Activated CD4-positive, alpha-beta T cell treated with anti-CD3 and anti-CD28 coated beads, Interleukin-2, amount 10 ng/mL, durations not matched to agents 7 days and 5 days (primary cell): ENCODE data around the gene XKR8. TPM values are rescaled to one million over a fixed set of nuclear protein-coding genes. Genes with fewer than 3 reads are reported as not detected.
A peak's percentile ranks its signal among the peaks of the same experiment; 100 is the strongest.

Source experiments
- CTCF ChIA-PET: fragments of 350-600 bp; sonication (Branson Sonifier 250); formaldehyde crosslinking; loops from one replicate; lab custom pipeline; 2021; ENCODE audit warnings: antibody characterized with exemption; lab: Charles Lee
- POLR2A ChIA-PET: fragments of 350-600 bp; sonication (Branson Sonifier 250); formaldehyde crosslinking; loops from one replicate; lab custom pipeline; 2021; ENCODE audit warnings: antibody characterized with exemption; lab: Charles Lee
- DNase-seq: peaks from one replicate; pipeline ENCODE4 v3.0.0-alpha.2; 2020
- H3K27ac Mint-ChIP-seq: one replicate; pipeline ENCODE4 v1.8.0; 2021; ENCODE audit warnings: mild to moderate bottlenecking, moderate library complexity, mixed read lengths
- H3K27me3 Mint-ChIP-seq: one replicate; pipeline ENCODE4 v1.8.0; 2021; ENCODE audit warnings: mixed read lengths
- H3K36me3 Mint-ChIP-seq: one replicate; pipeline ENCODE4 v1.8.0; 2021; ENCODE audit warnings: low read depth, mixed read lengths
- H3K4me1 Mint-ChIP-seq: one replicate; pipeline ENCODE4 v1.8.0; 2021; ENCODE audit warnings: mixed read lengths
- H3K4me3 Mint-ChIP-seq: one replicate; pipeline ENCODE4 v1.8.0; 2021; ENCODE audit warnings: mild to moderate bottlenecking, moderate library complexity, mixed read lengths
- H3K9me3 Mint-ChIP-seq: one replicate; pipeline ENCODE4 v1.8.0; 2021; ENCODE audit warnings: mixed read lengths
- total RNA-seq, 2 experiments: library from RNA; stranded (reverse); gene quantifications; one replicate each; pipeline ENCODE4 v1.2.3, GENCODE V29; 2021

XKR8 gene
- total RNA-seq = 1 to 10 TPM; 7.6 to 7.8 TPM

GRCh38 chr1:27959792-27960603 lies at the start of gene XKR8:
XKR8 (plus strand) TSS chr1:27959973; CDS start chr1:27960070, 97 bp downstream.
- Mint-ChIP-seq H3K9me3 (no peaks in the 10 kb centered on the region), H3K27me3 (no peaks in the 10 kb centered on the region), H3K27ac (peak within 1 kb of the TSS; percentile 88), H3K36me3 (peaks cover 2% of the 10 kb centered on the region), H3K4me1 (peaks cover 32% of the 10 kb centered on the region), H3K4me3 (peak within 1 kb of the TSS; percentile 79)
- POLR2A ChIA-PET = no interaction called here
- CTCF ChIA-PET = interaction anchor here (0.9 to 2.6 kb wide), 10 partner anchors 8 to 87 kb away, joined by 3 to 15 read pairs (median 4); partner anchors contain the start of gene THEMIS2
- DNase-seq = peak; percentile 86

DNA sequence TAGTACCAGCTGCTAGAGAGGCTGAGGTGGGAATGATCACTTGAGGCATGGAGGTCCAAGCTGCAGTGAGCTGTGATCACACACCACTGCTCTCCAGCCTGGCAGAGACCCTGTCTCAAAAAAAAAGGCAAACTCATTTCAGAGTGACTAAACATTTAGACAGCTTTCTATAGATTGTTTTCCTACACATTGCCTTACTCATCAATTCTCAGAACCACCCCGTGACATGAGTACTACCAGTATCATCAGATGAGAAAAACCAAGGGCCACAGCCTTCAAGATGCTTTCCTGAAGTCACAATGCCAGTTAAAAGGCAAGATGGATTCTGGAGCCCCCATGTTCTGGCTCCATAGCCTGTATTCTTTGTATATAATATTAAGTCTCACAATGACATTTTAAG lies 47.3 kb upstream of the XKR8 start:
- ChIA-PET POLR2A (no interaction called here), CTCF (interaction anchor here (0.5 to 1.6 kb wide), 7 partner anchors 12 to 1616 kb away, joined by 3 to 5 read pairs (median 4); no protein-coding TSS in a partner anchor)
- no peak for DNase-seq
- Mint-ChIP-seq H3K27me3 (peaks cover under 1% of the 10 kb centered on the region), H3K27ac (peak overlapping the region; percentile 33), H3K9me3 (peaks cover 5% of the 10 kb centered on the region), H3K4me1 (peaks cover 26% of the 10 kb centered on the region), H3K4me3 (peak overlapping the region; percentile 32), H3K36me3 (peaks cover 35% of the 10 kb centered on the region)

- Mint-ChIP-seq H3K27me3 (peaks cover 15% of the 10 kb centered on the region), H3K4me3 (peak overlapping the region; percentile 99), H3K27ac (peak overlapping the region; percentile 99), H3K9me3 (peaks cover 5% of the 10 kb centered on the region), H3K36me3 (peaks cover 21% of the 10 kb centered on the region), H3K4me1 (peaks cover 24% of the 10 kb centered on the region)
- ChIA-PET CTCF (no interaction called here), POLR2A (no interaction called here)
- no peak for DNase-seq
Measured at GRCh38 chr1:27915082-27915575, 44.6 kb upstream of the XKR8 start.

DNA sequence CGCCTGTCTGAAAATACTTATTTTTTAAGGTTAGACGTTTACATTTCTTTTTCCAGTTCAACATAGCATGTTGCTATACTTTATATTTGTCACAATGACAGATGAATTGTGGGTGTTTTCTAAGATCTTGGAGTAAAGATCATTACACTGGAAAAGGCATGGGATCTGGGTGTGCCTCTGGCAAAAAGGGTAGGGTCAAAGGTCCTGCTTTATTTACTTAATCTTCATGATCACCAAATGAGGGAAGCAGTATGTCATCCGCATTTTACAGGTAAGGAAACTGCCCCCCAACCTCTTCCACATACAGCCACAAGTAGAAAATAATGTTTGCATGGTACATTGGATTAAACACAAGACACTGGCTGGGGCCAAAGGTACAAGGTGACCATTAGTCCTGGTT lies 37.5 kb upstream of the XKR8 start:
- H3K4me3 Mint-ChIP-seq = no peak overlapping the region
- H3K9me3 Mint-ChIP-seq = no peaks in the 10 kb centered on the region
- DNase-seq = no peak
- CTCF ChIA-PET = no interaction called here
- no peak overlapping the region for H3K27ac Mint-ChIP-seq
- POLR2A ChIA-PET = no interaction called here
- H3K4me1 Mint-ChIP-seq = no peaks in the 10 kb centered on the region
- H3K27me3 Mint-ChIP-seq = peaks cover 27% of the 10 kb centered on the region
- H3K36me3 Mint-ChIP-seq = no peaks in the 10 kb centered on the region

GRCh38 chr1:27928216-27928954 lies 31.4 kb upstream of the XKR8 start:
- DNase-seq = no peak
- Mint-ChIP-seq H3K27ac (no peak overlapping the region), H3K9me3 (peaks cover 3% of the 10 kb centered on the region), H3K4me3 (no peak overlapping the region), H3K4me1 (peaks cover 23% of the 10 kb centered on the region), H3K27me3 (peaks cover 9% of the 10 kb centered on the region), H3K36me3 (no peaks in the 10 kb centered on the region)
- ChIA-PET POLR2A (no interaction called here), CTCF (interaction anchor here (0.5 to 1.1 kb wide), 5 partner anchors 16 to 241 kb away, joined by 3 to 4 read pairs (median 3); no protein-coding TSS in a partner anchor)

DNA sequence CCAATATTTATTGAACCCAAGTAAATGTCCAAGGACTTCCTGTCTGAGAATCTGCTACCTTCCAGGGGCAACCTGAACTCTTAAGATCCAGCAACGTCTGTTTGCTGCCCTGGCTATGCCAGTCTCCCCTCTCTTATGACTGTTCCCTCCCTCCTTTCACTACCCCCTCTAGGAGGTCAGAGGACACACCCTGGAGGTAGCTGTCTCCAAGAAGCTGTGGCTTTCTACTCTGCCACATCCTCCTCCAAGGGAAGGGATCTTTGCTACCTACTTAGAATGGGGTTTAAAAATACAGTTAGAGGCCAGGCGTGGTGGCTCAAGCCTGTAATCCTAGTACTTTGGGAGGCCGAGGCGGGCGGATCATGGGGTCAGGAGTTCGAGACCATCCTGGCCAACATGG lies 28.6 kb upstream of the XKR8 start:
- CTCF ChIA-PET = interaction anchor here (0.6 to 1.9 kb wide), 6 partner anchors 10 to 45 kb away, joined by 3 to 6 read pairs (median 4); no protein-coding TSS in a partner anchor
- Mint-ChIP-seq H3K27ac (peak overlapping the region; percentile 42), H3K9me3 (peaks cover 3% of the 10 kb centered on the region), H3K36me3 (no peaks in the 10 kb centered on the region), H3K4me3 (peak overlapping the region; percentile 22), H3K4me1 (peaks cover 36% of the 10 kb centered on the region), H3K27me3 (peaks cover 13% of the 10 kb centered on the region)
- DNase-seq = no peak
- POLR2A ChIA-PET = no interaction called here

DNA sequence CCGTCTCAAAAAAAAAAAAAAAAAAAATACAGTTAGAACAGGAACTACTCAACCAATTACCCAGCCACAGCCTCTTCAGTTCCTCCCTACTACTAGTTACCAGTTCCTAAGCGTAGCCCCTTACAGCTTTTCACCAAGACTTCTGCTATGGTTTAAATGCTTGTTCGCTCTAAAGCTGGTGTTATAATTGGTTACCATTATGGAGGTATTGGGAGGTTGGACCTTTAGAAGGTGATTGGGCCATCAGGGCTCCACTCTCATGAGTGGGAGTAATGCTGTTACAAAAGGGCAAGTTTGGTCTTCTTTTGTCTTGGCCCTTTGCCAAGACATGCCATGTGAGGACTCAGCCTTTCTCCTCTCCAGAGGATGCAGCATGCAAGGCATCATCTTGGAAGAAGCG lies 28.0 kb upstream of the XKR8 start:
- H3K36me3 Mint-ChIP-seq = no peaks in the 10 kb centered on the region
- peaks cover 3% of the 10 kb centered on the region for H3K9me3 Mint-ChIP-seq
- CTCF ChIA-PET = interaction anchor here (0.6 to 1.4 kb wide), 5 partner anchors 9 to 264 kb away, joined by 3 to 6 read pairs (median 4); no protein-coding TSS in a partner anchor
- POLR2A ChIA-PET = no interaction called here
- H3K4me3 Mint-ChIP-seq = no peak overlapping the region
- no peak overlapping the region for H3K27ac Mint-ChIP-seq
- peaks cover 13% of the 10 kb centered on the region for H3K27me3 Mint-ChIP-seq
- DNase-seq = no peak
- H3K4me1 Mint-ChIP-seq = peaks cover 36% of the 10 kb centered on the region

DNA sequence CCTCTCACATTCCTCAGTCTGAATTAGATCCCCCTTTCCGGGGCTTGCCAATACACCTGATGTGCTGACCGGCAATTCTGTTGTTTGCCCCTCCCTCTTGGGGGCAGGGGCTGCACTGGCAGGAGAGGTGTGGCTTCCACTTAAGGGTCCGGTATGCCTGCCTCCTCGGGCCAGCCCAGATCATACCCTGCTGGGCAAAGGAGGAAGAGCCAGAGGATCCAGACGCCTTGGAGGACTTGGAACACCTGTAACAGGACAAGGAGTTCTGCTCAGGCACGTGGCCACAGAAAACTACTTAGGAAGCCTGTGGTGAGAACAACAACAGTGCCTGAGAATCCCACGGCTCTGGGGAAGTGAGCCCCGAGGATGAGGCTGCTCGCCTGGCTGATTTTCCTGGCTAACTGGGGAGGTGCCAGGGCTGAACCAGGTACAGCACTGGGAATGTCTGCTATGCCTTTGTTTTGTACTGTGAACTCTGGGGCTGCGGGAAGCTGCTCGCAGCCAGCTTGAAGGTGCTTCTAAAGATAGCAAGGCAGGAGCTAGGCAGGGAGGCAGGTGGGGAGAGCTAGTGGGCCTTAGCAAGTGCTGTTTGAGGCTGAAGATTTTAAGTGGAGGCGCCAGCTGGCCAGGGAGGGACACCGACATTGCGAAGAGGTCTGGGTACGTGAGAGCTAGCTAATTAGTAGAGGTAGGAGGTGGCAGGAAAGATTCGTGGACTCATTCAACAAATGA lies 24.8 kb upstream of the XKR8 start, which contains the start of gene SMPDL3B:
Gene SMPDL3B, plus strand, starts transcription at position 183 of the 732 bp plus-strand sequence. Its CDS starts 184 bp downstream, at position 367.
- Mint-ChIP-seq H3K4me3 (no peak within 1 kb of the TSS), H3K27ac (peak within 1 kb of the TSS; percentile 7), H3K9me3 (peaks cover 3% of the 10 kb centered on the region), H3K4me1 (peaks cover 49% of the 10 kb centered on the region), H3K36me3 (no peaks in the 10 kb centered on the region), H3K27me3 (peaks cover 13% of the 10 kb centered on the region)
- POLR2A ChIA-PET = no interaction called here
- DNase-seq = no peak
- CTCF ChIA-PET = interaction anchor here (1.6 kb wide), 1 partner anchor 10 kb away, joined by 4 read pairs; no protein-coding TSS in a partner anchor

GRCh38 chr1:27935721-27936120 lies 24.1 kb upstream of the XKR8 start:
- POLR2A ChIA-PET = no interaction called here
- Mint-ChIP-seq H3K4me1 (peaks cover 55% of the 10 kb centered on the region), H3K27ac (no peak overlapping the region), H3K4me3 (no peak overlapping the region), H3K27me3 (peaks cover 13% of the 10 kb centered on the region), H3K9me3 (peaks cover 3% of the 10 kb centered on the region), H3K36me3 (no peaks in the 10 kb centered on the region)
- no peak for DNase-seq
- CTCF ChIA-PET = interaction anchor here (1.6 to 1.9 kb wide), 2 partner anchors 9 to 11 kb away, joined by 4 to 5 read pairs; no protein-coding TSS in a partner anchor

- H3K27ac Mint-ChIP-seq = no peak overlapping the region
- no peak for DNase-seq
- H3K36me3 Mint-ChIP-seq = no peaks in the 10 kb centered on the region
- peaks cover 3% of the 10 kb centered on the region for H3K9me3 Mint-ChIP-seq
- peaks cover 13% of the 10 kb centered on the region for H3K27me3 Mint-ChIP-seq
- no peak overlapping the region for H3K4me3 Mint-ChIP-seq
- ChIA-PET CTCF (interaction anchor here (0.7 to 1.9 kb wide), 5 partner anchors 9 to 52 kb away, joined by 3 to 5 read pairs (median 4); partner anchors contain the start of gene XKR8), POLR2A (no interaction called here)
- H3K4me1 Mint-ChIP-seq = peaks cover 54% of the 10 kb centered on the region
Measured at GRCh38 chr1:27936370-27936769, 23.4 kb upstream of the XKR8 start.

DNA sequence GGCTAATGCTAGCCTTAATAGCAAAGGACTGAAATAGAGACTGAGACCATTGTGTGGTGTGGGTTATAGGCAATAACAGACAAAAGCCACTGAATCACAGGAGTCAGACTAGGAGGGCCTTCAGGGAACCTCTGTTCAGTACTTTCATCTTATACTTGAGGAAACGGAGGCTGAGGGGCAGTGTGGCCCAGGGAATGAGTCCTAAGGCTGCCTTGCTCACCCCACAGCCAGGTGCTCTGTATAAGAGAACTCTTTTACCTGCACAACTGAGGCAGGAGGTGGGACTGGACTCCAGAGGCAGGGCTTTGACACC lies 22.3 kb upstream of the XKR8 start:
- POLR2A ChIA-PET = no interaction called here
- peaks cover 48% of the 10 kb centered on the region for H3K4me1 Mint-ChIP-seq
- peaks cover 2% of the 10 kb centered on the region for H3K9me3 Mint-ChIP-seq
- CTCF ChIA-PET = interaction anchor here (0.6 to 1.9 kb wide), 4 partner anchors 9 to 306 kb away, joined by 3 to 5 read pairs (median 4); partner anchors contain the start of gene XKR8
- no peak overlapping the region for H3K27ac Mint-ChIP-seq
- peaks cover 13% of the 10 kb centered on the region for H3K27me3 Mint-ChIP-seq
- H3K4me3 Mint-ChIP-seq = no peak overlapping the region
- H3K36me3 Mint-ChIP-seq = no peaks in the 10 kb centered on the region
- no peak for DNase-seq

DNA sequence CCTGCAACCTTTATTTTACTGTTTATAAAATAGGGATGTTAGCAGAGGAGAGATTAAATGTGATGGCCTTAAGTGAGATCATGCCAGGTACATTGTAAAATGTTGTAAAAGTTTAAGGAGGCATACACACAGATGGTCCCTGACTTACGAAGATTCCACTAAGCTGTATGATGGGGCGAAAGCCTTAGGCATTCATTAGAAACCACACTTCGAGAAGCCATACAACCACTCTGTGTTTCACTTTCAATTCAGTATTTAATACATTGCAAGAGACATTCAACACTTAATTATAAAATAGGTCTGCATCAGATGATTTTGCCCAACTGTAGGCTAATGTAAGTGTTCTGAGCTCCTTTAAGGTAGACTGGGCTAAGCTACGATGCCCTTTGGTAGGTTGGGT lies 21.3 kb upstream of the XKR8 start:
- Mint-ChIP-seq H3K4me1 (peaks cover 56% of the 10 kb centered on the region), H3K36me3 (no peaks in the 10 kb centered on the region), H3K27ac (no peak overlapping the region), H3K9me3 (no peaks in the 10 kb centered on the region), H3K4me3 (no peak overlapping the region), H3K27me3 (peaks cover 11% of the 10 kb centered on the region)
- CTCF ChIA-PET = interaction anchor here (1.1 to 2.3 kb wide), 3 partner anchors 9 to 21 kb away, joined by 3 to 7 read pairs (median 3); partner anchors contain the start of gene XKR8
- no peak for DNase-seq
- POLR2A ChIA-PET = no interaction called here
